Upper lobe of left lung (tissue), 6 donors: ENCODE data around the gene OTOF. TPM values are rescaled to one million over a fixed set of nuclear protein-coding genes. Genes with fewer than 3 reads are reported as not detected.

Experiments
- ATAC-seq, 2 donors: fragments of 200-7000 bp; cut with Tn5 transposase; one replicate each; pipeline ENCODE4 v1.9.1; 2022; ENCODE audit warnings: mild to moderate bottlenecking in 2 of 2, moderate library complexity in 2 of 2; ENCODE audit not compliant: low FRiP score in 2 of 2
- DNase-seq, 2 donors: peaks; one replicate each; pipeline ENCODE4 v3.0.0-alpha.2; 2019 to 2020
- H3K27ac ChIP-seq, 4 donors: fragments of 200-600 bp; sonication (generic); one replicate each; pipeline ENCODE4 v1.5.1; 2016 to 2019
- H3K27me3 ChIP-seq, 4 donors: fragments of 200-600 bp; sonication (generic); one replicate each; pipeline ENCODE4 v1.5.1; 2017 to 2019
- H3K36me3 ChIP-seq, 4 donors: fragments of 200-600 bp; sonication (generic); one replicate each; pipeline ENCODE4 v1.5.1; 2016 to 2019
- H3K4me1 ChIP-seq, 4 donors: fragments of 200-600 bp; sonication (generic); one replicate each; pipeline ENCODE4 v1.5.1; 2018 to 2019
- H3K4me3 ChIP-seq, 4 donors: fragments of 200-600 bp; sonication (generic); one replicate each; pipeline ENCODE4 v1.5.1; 2017 to 2019; ENCODE audit warnings: mild to moderate bottlenecking in 2 of 4, moderate library complexity in 1 of 4
- H3K9me3 ChIP-seq, 4 donors: fragments of 200-600 bp; sonication (generic); one replicate each; pipeline ENCODE4 v1.5.1; 2018 to 2019
- CTCF ChIP-seq, 6 experiments: fragments of 450-650 bp in 4 of 6; fragments of 200-600 bp in 2 of 6; sonication (generic) in 2 of 6; IDR thresholded peaks; one replicate each; pipeline ENCODE4 v1.5.1; 2016 to 2019; ENCODE audit warnings: antibody characterized with exemption in 6 of 6
- EP300 ChIP-seq, 4 donors: sonication (generic); formaldehyde crosslinking; IDR thresholded peaks; one replicate each; pipeline ENCODE4 v1.5.1; 2017; ENCODE audit warnings: antibody characterized with exemption in 4 of 4, control low read depth in 2 of 4
- POLR2A ChIP-seq, 4 donors: fragments of 450-650 bp; IDR thresholded peaks; one replicate each; pipeline ENCODE4 v1.5.1; 2016 to 2017; ENCODE audit warnings: antibody characterized with exemption in 4 of 4, mild to moderate bottlenecking in 2 of 4
- POLR2AphosphoS5 ChIP-seq, 2 donors: sonication (generic); formaldehyde crosslinking; IDR thresholded peaks; one replicate each; pipeline ENCODE4 v1.5.1; 2017; ENCODE audit warnings: antibody characterized with exemption in 2 of 2
- WGBS, 2 donors: methylation state at CpG; one replicate each; pipeline ENCODE4 v1.1.5; 2017 to 2018; 5-methylcytosine and 5-hydroxymethylcytosine counted together
- total RNA-seq, 6 donors: library from RNA; depleted of rRNA in 4 of 6; stranded (reverse); fragments of >200 nt in 4 of 6; gene quantifications; one replicate each; pipeline versions ENCODE4 v1.1.0 to v1.2.1, GENCODE V29; 2016 to 2021
- donor health status: DM: no; HTN: no; CAD: no; lungs with moderate emphysema.
- donor health status: DM: no; HTN: yes; CAD: no; lungs with severe emphysema.

Gene OTOF
- total RNA-seq, 6 donors from 2014 or later: 0.10 to 0.15 (median 0.11) TPM; not detected in 3

- ATAC-seq: no peak
- H3K27me3 ChIP-seq: no peaks in the 10 kb centered on the region
- no peaks in the 10 kb centered on the region for H3K4me1 ChIP-seq
- no peak for DNase-seq
- H3K36me3 ChIP-seq: no peaks in the 10 kb centered on the region
- TF ChIP-seq CTCF (IDR thresholded peaks at IDR 0.05) (no peak), POLR2A (IDR thresholded peaks at IDR 0.05) (no peak), EP300 (IDR thresholded peaks at IDR 0.05) (no peak), POLR2AphosphoS5 (IDR thresholded peaks at IDR 0.05) (no peak)
- no peaks in the 10 kb centered on the region for H3K9me3 ChIP-seq
- WGBS, 2 donors: 86 to 88% methylated on average over 5 of the region's 5 CpGs
- no peak overlapping the region for H3K27ac ChIP-seq
- no peak overlapping the region for H3K4me3 ChIP-seq
Observed at GRCh38 chr2:26421961-26422360, 56.0 kb downstream of the OTOF start.

- no peaks in the 10 kb centered on the region for H3K36me3 ChIP-seq
- TF ChIP-seq POLR2AphosphoS5 (IDR thresholded peaks at IDR 0.05): no peak
- H3K4me3 ChIP-seq: no peak overlapping the region
- no peak for DNase-seq
- H3K27ac ChIP-seq: no peak overlapping the region
- H3K4me1 ChIP-seq: no peaks in the 10 kb centered on the region
- no peak for ATAC-seq
- H3K9me3 ChIP-seq: no peaks in the 10 kb centered on the region
- H3K27me3 ChIP-seq: no peaks in the 10 kb centered on the region
- WGBS, 2 donors: 88 to 91% methylated on average over 3 of the region's 3 CpGs
Observed at GRCh38 chr2:26414311-26414710, 63.6 kb downstream of the OTOF start.

DNA sequence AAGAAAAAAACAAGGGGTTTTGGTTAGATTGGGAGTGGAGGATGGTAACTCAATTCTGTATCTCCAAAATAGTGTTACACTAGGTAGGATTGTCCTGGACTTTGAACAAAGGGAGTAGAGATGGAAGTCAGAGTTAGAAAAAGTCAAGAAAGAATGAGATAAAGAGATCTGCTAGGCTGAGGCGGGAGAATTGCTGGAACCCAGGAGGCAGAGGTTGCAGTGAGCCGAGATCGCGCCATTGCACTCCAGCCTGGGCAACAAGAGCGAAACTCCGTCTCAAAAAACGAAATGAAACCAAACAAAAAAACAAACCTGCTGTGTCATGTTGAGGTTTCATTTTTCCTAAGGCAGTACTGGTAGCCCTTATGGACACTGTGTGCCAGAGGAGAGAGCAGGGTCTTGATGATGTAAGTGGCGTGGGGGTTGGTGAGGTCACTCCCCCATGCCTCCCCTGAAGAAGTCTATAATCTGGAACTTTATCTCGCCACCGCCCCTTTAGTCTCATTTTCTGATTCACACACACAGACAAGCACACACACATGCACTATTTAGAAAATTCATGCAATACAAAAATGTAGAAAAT, 65.7 kb downstream of the OTOF start:
- H3K9me3 ChIP-seq: no peaks in the 10 kb centered on the region
- peak overlapping the region in 3 of 4 donors; percentile 6 to 31 (median 14) for H3K4me3 ChIP-seq
- no peaks in the 10 kb centered on the region for H3K4me1 ChIP-seq
- H3K27me3 ChIP-seq: no peaks in the 10 kb centered on the region
- peak in 1 of 2 donors; percentile 73 for ATAC-seq
- 56 to 60% methylated on average over 10 of the region's 10 CpGs for WGBS, 2 donors
- H3K27ac ChIP-seq: peak overlapping the region in 2 of 4 donors; percentile 0 to 18
- H3K36me3 ChIP-seq: no peaks in the 10 kb centered on the region
- no peak for DNase-seq
- TF ChIP-seq CTCF (IDR thresholded peaks at IDR 0.05): no peak
- TF ChIP-seq EP300 (IDR thresholded peaks at IDR 0.05): no peak
- TF ChIP-seq POLR2AphosphoS5 (IDR thresholded peaks at IDR 0.05): no peak
- no peak for TF ChIP-seq POLR2A (IDR thresholded peaks at IDR 0.05)

GRCh38 chr2:26411419-26411818, 66.5 kb downstream of the OTOF start:
- no peaks in the 10 kb centered on the region for H3K36me3 ChIP-seq
- ATAC-seq (no peak), DNase-seq (no peak)
- no peak overlapping the region for H3K4me3 ChIP-seq
- WGBS, 2 donors: 91 to 93% methylated on average over 6 of the region's 6 CpGs
- TF ChIP-seq CTCF (IDR thresholded peaks at IDR 0.05): no peak
- no peaks in the 10 kb centered on the region for H3K27me3 ChIP-seq
- H3K9me3 ChIP-seq: no peaks in the 10 kb centered on the region
- H3K27ac ChIP-seq: no peak overlapping the region
- no peaks in the 10 kb centered on the region for H3K4me1 ChIP-seq

DNA sequence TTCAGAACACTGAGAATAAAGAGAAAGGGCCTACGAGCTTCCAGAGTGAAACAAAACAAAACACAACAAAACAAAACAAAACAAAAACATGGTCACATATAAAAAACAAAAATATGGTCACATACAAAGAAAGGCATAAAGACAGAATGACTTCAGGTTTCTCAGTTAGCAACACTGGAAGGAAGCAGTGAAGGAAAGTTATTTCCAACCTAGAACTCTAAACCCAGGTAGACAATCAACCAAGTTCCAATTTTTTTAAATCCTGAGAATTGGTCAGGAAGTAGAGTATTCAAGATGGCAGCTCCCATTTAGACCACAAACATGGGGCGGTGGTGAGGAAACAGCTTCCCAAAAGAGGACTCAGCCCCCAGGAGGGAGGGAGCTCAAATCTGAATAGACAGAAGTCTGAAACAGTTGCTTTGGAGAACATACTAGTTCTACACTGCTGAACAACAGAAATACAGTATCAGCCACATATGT, 67.1 kb downstream of the OTOF start:
- no peak overlapping the region for H3K4me3 ChIP-seq
- ATAC-seq (no peak), DNase-seq (no peak)
- WGBS, 2 donors: 85 to 86% methylated on average over 2 of the region's 2 CpGs
- no peaks in the 10 kb centered on the region for H3K9me3 ChIP-seq
- no peak overlapping the region for H3K27ac ChIP-seq
- H3K4me1 ChIP-seq: no peaks in the 10 kb centered on the region
- no peak for TF ChIP-seq CTCF (IDR thresholded peaks at IDR 0.05)
- H3K27me3 ChIP-seq: no peaks in the 10 kb centered on the region
- H3K36me3 ChIP-seq: no peaks in the 10 kb centered on the region
